ENCODE results near the gene BLM. TPM values are rescaled to one million over a fixed set of nuclear protein-coding genes. Genes with fewer than 3 reads are reported as not detected.
A peak's percentile ranks its signal among the peaks of the same experiment; 100 is the strongest.
"Not testable (repeated sequence)": the region's sequence is repeated elsewhere in the genome, so short reads cannot be mapped to it uniquely, and the experiment has no call there.

Gene BLM
- 1.5 TPM for total RNA-seq
- long read RNA-seq, full-length matches to known transcripts, result 2 of 2 reads
- long read RNA-seq, partial matches to known transcripts, result 0 of 2 reads
- long read RNA-seq, other reads (novel, unspliced or antisense), result 0 of 2 reads

DNA sequence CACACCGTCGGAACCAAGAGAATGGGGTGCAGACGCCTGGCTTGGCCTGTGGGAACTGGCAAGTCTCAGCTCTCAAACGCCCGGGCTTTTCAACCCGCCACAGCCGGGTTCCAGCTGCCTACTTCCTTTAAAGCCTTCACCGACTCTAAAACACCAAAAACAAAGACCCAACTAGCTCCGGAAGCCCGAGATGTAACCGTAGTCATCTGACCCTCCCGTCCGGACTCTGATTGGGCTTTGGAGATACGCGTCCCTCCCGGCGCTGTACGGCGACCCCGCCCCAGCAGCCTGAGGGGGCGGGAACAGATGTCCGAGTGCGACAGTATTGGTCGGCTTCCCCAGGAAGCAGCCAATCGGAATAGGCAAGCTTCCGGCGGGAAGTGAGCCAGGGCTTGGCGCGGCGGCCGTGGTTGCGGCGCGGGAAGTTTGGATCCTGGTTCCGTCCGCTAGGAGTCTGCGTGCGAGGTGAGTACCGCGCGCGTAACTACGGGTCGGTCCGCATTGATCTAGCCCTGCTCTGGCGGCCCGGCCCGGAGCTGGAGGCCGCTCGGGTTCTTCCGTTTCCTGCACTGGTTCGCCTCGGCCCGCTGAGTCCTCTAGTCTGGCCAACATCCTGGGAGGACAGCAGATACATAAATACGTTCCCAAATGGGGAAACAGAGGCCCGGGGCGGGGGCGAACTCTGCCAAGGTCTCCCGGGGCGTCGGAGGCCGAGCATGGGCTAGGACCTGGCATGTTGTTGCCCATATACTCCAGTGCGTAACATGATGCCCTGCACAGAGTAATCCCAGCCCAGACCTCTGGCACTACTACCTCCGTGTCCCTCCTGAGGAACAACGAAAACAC, at the start of gene BLM:
Gene BLM, plus strand, starts transcription at position 371 of the 846 bp plus-strand sequence. CDS start 30,047 bp downstream, outside the sequence.
- TF ChIP-seq, protein P1, sequence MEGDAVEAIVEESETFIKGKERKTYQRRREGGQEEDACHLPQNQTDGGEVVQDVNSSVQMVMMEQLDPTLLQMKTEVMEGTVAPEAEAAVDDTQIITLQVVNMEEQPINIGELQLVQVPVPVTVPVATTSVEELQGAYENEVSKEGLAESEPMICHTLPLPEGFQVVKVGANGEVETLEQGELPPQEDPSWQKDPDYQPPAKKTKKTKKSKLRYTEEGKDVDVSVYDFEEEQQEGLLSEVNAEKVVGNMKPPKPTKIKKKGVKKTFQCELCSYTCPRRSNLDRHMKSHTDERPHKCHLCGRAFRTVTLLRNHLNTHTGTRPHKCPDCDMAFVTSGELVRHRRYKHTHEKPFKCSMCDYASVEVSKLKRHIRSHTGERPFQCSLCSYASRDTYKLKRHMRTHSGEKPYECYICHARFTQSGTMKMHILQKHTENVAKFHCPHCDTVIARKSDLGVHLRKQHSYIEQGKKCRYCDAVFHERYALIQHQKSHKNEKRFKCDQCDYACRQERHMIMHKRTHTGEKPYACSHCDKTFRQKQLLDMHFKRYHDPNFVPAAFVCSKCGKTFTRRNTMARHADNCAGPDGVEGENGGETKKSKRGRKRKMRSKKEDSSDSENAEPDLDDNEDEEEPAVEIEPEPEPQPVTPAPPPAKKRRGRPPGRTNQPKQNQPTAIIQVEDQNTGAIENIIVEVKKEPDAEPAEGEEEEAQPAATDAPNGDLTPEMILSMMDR (IDR thresholded peaks at IDR 0.05), result peak; percentile 45
- peak; percentile 100 for ATAC-seq
- Histone ChIP-seq H3K4me3 (peak within 1 kb of the TSS; percentile 80), H3K9me3 (no peaks in the 10 kb centered on the region), H3K4me1 (peaks cover 12% of the 10 kb centered on the region), H3K27me3 (no peaks in the 10 kb centered on the region), H3K27ac (peak within 1 kb of the TSS; percentile 97), H3K36me3 (no peaks in the 10 kb centered on the region)
- peak; percentile 97 for DNase-seq
- intact Hi-C loops (cut with DNase I), result loop anchor here (10.0 kb wide), 1 partner anchor 158 kb away; no protein-coding TSS in a partner anchor

DNA sequence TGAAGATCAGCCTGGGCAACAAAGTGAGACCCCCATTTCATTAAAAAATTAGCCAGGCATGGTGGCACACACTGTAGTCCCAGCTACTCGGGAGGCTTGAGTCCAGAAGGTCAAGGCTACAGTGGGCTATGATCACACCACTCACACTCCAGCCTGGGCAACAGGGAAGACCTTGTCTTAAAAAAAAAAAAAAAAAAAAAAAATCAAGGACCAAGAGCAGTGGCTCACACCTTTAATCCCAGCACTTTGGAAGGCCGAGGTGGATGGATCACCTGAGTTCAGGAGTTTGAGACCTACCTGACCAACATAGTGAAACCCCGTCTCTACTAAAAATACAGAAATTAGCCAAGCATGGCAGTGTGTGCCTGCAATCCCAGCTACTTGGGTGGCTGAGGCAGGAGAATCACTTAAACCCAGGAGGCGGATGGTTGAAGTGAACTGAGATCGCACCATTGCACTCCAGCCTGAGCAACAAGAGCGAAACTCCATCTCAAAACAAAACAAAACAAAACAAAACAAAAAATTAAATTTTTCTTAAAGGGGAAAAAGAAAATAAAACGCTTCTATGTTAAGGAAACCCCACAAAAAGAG, 49.3 kb upstream of the BLM start:
- ATAC-seq; intact Hi-C loops (cut with DNase I); H3K4me1 ChIP-seq; H3K9me3 ChIP-seq; H3K27ac ChIP-seq; DNase-seq; H3K4me3 ChIP-seq; H3K36me3 ChIP-seq; H3K27me3 ChIP-seq: not testable (repeated sequence)

DNA sequence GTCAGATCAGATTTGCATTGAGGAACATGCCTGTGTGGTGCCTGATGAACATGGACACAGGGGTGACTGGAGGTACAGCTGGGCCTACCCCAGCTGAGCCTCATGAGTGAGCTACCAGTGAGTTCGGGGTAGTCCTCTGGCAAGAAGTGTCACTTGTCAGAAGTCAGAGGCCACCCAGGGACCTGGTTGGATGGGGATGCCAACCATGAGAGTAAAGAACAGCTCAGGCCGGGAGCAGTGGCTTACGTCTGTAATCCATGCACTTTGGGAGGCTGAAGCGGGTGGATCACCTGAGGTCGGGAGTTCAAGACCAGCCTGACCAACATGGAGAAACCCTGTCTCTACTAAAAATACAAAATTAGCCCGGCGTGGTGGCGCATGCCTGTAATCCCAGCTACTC, 46.5 kb upstream of the BLM start:
- H3K4me3 ChIP-seq; intact Hi-C loops (cut with DNase I); ATAC-seq; H3K27me3 ChIP-seq; H3K4me1 ChIP-seq; H3K27ac ChIP-seq; H3K9me3 ChIP-seq; H3K36me3 ChIP-seq; DNase-seq: not testable (repeated sequence)

DNA sequence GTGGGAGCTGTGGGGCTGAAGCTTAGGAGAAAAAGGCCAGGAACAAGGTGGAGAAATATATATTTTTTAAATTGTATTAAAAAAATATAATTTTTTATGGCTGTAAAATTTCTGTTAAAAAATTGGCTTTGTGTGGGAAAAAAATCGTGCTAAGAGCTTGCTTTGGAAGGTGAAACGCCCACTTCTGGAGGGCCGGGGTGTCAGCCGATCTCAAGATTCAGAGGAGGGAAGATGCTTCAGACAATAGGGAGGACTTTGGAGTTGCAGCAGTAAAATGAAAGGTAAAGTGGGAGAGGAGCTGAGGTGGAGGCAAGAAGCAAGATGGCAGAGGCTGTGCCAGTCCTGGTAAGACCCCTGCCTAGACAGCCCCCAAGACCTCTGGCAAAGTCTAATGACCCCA, 45.9 kb upstream of the BLM start:
- DNase-seq (no peak), ATAC-seq (no peak)
- H3K27ac ChIP-seq, result no peak overlapping the region
- no peaks in the 10 kb centered on the region for H3K27me3 ChIP-seq
- no peaks in the 10 kb centered on the region for H3K36me3 ChIP-seq
- H3K9me3 ChIP-seq, result no peaks in the 10 kb centered on the region
- H3K4me3 ChIP-seq, result no peak overlapping the region
- H3K4me1 ChIP-seq, result no peaks in the 10 kb centered on the region
- TF ChIP-seq, protein P1 (IDR thresholded peaks at IDR 0.05), result no peak
- intact Hi-C loops (cut with DNase I), result no loop called here

DNA sequence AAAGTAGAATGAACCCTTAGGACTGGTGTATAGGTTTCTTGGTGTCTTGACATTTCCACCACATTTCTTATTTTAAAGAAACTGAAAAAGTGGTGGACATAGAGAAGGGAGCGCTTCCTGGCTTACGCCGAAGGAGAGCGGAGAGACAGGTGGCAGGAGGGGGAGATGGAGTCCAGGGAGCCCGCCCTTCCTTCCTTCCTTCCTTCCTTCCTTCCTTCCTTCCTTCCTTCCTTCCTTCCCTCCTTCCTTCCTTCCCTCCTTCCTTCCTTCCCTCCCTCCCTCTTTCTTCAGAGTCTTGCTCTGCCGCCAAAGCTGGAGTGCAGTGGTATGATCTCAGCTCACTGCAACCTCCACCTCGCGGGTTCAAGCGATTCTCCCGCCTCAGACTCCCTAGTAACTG, 43.8 kb upstream of the BLM start:
- H3K4me1 ChIP-seq; DNase-seq; ATAC-seq; H3K36me3 ChIP-seq; H3K9me3 ChIP-seq; H3K27me3 ChIP-seq; intact Hi-C loops (cut with DNase I); H3K4me3 ChIP-seq; H3K27ac ChIP-seq: not testable (repeated sequence)

DNA sequence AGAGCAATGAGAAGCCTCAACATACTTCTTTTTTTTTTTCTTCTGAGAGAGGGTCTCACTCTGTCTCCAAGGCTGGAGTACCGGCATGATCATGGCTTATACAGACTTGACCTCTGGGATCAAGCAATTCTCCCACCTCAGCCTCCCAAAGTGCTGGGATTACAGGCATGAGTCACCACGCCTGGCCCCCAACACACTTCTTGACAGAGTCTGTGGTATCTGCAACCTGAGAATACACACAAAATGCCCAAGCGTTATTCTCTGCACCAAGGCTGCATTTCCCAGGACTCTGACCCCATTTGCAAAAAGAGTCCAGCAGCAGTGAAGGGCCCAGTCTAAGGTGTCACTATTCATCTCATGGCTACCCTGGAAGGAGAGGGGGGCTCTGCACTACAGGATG, 42.7 kb upstream of the BLM start:
- H3K4me3 ChIP-seq, result no peak overlapping the region
- H3K27ac ChIP-seq, result no peak overlapping the region
- DNase-seq (no peak), ATAC-seq (no peak)
- no peaks in the 10 kb centered on the region for H3K4me1 ChIP-seq
- H3K9me3 ChIP-seq, result no peaks in the 10 kb centered on the region
- no peaks in the 10 kb centered on the region for H3K27me3 ChIP-seq
- TF ChIP-seq, protein P1 (IDR thresholded peaks at IDR 0.05), result no peak
- H3K36me3 ChIP-seq, result no peaks in the 10 kb centered on the region
- intact Hi-C loops (cut with DNase I), result no loop called here

DNA sequence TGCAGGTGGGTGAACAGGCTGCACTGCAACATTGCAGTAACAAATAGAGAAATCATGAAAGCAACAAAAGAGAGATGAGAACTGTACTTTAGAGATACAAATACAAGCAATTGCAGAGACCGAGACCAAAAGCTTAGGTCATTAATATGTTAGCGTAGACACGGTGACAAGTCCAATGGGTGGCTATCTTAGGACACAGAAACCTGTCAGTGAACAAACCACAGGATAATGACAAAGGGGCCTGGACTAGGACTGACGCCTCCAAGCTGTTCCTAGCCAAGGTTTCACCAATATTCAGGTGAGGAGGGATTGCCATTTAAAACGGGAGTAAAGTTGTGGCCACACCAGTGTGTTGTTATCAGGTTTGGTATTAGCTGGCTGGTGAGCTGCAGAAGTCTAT, 41.7 kb upstream of the BLM start:
- no peak overlapping the region for H3K4me3 ChIP-seq
- TF ChIP-seq, protein P1 (IDR thresholded peaks at IDR 0.05), result no peak
- ATAC-seq, result no peak
- intact Hi-C loops (cut with DNase I), result no loop called here
- H3K4me1 ChIP-seq, result no peaks in the 10 kb centered on the region
- no peaks in the 10 kb centered on the region for H3K9me3 ChIP-seq
- no peak for DNase-seq
- no peaks in the 10 kb centered on the region for H3K27me3 ChIP-seq
- no peak overlapping the region for H3K27ac ChIP-seq
- H3K36me3 ChIP-seq, result no peaks in the 10 kb centered on the region
